ENCODE measurements around the gene SKOR1. TPM values are rescaled to one million over a fixed set of nuclear protein-coding genes. Genes with fewer than 3 reads are reported as not detected.

The SKOR1 gene
- total RNA-seq, 1 donor = 0.36 TPM

DNA sequence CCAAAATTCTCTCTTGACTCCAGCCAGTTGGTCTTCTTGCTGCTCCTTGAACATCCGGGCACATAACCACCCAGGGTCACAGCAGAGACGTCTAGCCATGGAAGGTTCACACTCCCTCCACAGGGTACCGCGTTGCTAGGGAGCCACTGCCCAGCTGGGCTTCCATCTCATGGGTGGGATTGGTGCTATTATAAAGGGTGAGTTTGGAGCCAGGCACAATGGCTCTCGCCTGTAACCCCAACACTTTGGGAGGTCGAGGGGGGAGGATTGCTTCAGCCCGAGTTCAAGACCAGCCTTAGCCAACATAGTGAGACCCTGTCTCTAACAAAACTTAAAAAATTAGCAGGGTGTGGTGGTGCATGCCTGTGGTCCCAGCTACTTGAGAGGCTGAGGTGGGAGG, 17.5 kb upstream of the SKOR1 start:
- H2AFZ ChIP-seq (ENCODE audit: low read length) = no peak overlapping the region
- DNase-seq (ENCODE audit: insufficient read length, low spot score, missing footprints) = no peak
- peaks cover 5% of the 10 kb centered on the region for H3K27me3 ChIP-seq (ENCODE audit: insufficient read depth, low read length)
- no peaks in the 10 kb centered on the region for H3K36me3 ChIP-seq (ENCODE audit: insufficient read depth, low read length)
- no peaks in the 10 kb centered on the region for H3K4me1 ChIP-seq (ENCODE audit: insufficient read depth, low read length)
- no peak overlapping the region for H3K4me2 ChIP-seq (ENCODE audit: insufficient read depth, low read length)
- H3K4me3 ChIP-seq (ENCODE audit: insufficient read depth, low read length) = no peak overlapping the region
- TF ChIP-seq, protein P1, sequence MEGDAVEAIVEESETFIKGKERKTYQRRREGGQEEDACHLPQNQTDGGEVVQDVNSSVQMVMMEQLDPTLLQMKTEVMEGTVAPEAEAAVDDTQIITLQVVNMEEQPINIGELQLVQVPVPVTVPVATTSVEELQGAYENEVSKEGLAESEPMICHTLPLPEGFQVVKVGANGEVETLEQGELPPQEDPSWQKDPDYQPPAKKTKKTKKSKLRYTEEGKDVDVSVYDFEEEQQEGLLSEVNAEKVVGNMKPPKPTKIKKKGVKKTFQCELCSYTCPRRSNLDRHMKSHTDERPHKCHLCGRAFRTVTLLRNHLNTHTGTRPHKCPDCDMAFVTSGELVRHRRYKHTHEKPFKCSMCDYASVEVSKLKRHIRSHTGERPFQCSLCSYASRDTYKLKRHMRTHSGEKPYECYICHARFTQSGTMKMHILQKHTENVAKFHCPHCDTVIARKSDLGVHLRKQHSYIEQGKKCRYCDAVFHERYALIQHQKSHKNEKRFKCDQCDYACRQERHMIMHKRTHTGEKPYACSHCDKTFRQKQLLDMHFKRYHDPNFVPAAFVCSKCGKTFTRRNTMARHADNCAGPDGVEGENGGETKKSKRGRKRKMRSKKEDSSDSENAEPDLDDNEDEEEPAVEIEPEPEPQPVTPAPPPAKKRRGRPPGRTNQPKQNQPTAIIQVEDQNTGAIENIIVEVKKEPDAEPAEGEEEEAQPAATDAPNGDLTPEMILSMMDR (IDR thresholded peaks at IDR 0.05; ENCODE audit: extremely low read depth, low read depth, low read length) = no peak
- no peaks in the 10 kb centered on the region for H3K9me3 ChIP-seq (ENCODE audit: low read depth, low read length)
- H3K27ac ChIP-seq (ENCODE audit: low read depth, low read length) = no peak overlapping the region
- no peaks in the 10 kb centered on the region for H3K79me2 ChIP-seq (ENCODE audit: insufficient read depth, low read length)
- no peaks in the 10 kb centered on the region for H4K20me1 ChIP-seq (ENCODE audit: insufficient read depth, low read length)

DNA sequence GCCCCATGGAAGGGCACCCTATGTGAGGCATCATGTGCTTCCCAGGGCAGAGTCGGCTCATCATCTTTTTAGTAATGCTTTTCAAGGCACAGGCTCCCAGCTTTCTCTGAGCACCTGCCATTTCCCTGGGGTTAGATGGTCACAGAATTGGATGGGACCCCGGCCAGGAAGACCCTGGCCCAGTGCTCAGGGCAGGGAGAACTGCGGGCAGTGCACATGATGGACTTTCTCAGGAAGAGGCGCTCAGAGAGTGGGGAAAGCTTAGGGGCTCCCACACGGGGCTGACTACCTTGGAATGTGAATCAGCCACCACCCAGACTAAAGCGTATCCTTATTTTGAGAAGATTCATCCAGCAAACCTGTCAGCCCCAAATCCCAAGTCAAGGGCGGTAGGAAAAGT, 16.5 kb upstream of the SKOR1 start:
- Histone ChIP-seq H2AFZ (ENCODE audit: low read length) (no peak overlapping the region), H3K79me2 (ENCODE audit: insufficient read depth, low read length) (no peaks in the 10 kb centered on the region), H3K27me3 (ENCODE audit: insufficient read depth, low read length) (peaks cover 5% of the 10 kb centered on the region), H3K27ac (ENCODE audit: low read depth, low read length) (no peak overlapping the region), H3K4me3 (ENCODE audit: insufficient read depth, low read length) (no peak overlapping the region), H3K36me3 (ENCODE audit: insufficient read depth, low read length) (no peaks in the 10 kb centered on the region), H3K4me2 (ENCODE audit: insufficient read depth, low read length) (no peak overlapping the region), H3K4me1 (ENCODE audit: insufficient read depth, low read length) (no peaks in the 10 kb centered on the region), H4K20me1 (ENCODE audit: insufficient read depth, low read length) (no peaks in the 10 kb centered on the region), H3K9me3 (ENCODE audit: low read depth, low read length) (no peaks in the 10 kb centered on the region)
- DNase-seq (ENCODE audit: insufficient read length, low spot score, missing footprints) = no peak
- TF ChIP-seq, protein P1 (IDR thresholded peaks at IDR 0.05; ENCODE audit: extremely low read depth, low read depth, low read length) = no peak

DNA sequence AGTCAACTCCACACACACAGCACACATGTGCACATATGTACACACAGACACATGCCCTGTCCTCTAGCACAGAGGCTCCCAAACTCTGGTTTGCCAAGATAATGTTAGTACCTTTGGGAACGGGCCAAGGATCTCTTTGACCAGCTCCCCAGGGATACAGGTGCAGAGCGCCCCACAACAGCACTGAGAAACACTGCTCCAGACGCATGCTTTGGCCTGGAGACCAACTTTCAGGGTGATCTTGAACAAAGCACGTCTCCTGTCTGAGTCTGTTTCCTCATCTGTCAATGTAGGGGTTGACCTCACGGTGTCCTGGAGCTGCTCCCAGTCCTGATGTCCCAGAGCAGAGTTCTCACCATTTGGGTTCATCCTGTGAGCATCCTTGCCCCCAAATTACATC, 15.9 kb upstream of the SKOR1 start:
- H3K4me1 ChIP-seq (ENCODE audit: insufficient read depth, low read length) = no peaks in the 10 kb centered on the region
- H3K4me2 ChIP-seq (ENCODE audit: insufficient read depth, low read length) = no peak overlapping the region
- TF ChIP-seq, protein P1 (IDR thresholded peaks at IDR 0.05; ENCODE audit: extremely low read depth, low read depth, low read length) = no peak
- peaks cover 5% of the 10 kb centered on the region for H3K27me3 ChIP-seq (ENCODE audit: insufficient read depth, low read length)
- H2AFZ ChIP-seq (ENCODE audit: low read length) = no peak overlapping the region
- no peaks in the 10 kb centered on the region for H3K9me3 ChIP-seq (ENCODE audit: low read depth, low read length)
- H3K79me2 ChIP-seq (ENCODE audit: insufficient read depth, low read length) = no peaks in the 10 kb centered on the region
- no peak overlapping the region for H3K27ac ChIP-seq (ENCODE audit: low read depth, low read length)
- H3K4me3 ChIP-seq (ENCODE audit: insufficient read depth, low read length) = no peak overlapping the region
- H4K20me1 ChIP-seq (ENCODE audit: insufficient read depth, low read length) = no peaks in the 10 kb centered on the region
- DNase-seq (ENCODE audit: insufficient read length, low spot score, missing footprints) = no peak
- no peaks in the 10 kb centered on the region for H3K36me3 ChIP-seq (ENCODE audit: insufficient read depth, low read length)

DNA sequence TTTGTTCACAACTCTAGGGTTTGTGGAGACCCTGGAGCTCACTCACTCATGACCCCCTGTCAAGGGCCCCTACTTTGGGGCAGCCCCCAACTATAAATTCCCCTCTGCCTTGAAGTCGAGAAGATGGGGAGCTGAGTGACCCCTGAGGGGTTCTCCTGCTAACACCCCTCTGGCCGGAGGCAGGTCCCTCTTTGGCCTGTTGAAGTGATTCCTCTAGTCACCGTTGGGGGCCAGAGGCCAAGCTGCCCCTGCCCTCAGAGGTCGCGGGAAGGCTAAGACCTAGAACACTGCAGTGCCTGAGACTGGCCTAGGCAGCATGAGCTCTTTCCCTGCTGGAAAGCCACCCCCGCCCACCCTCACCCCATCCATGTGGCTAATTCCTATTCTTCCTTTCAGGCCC, 15.4 kb upstream of the SKOR1 start:
- TF ChIP-seq, protein P1 (IDR thresholded peaks at IDR 0.05; ENCODE audit: extremely low read depth, low read depth, low read length) = no peak
- no peak overlapping the region for H2AFZ ChIP-seq (ENCODE audit: low read length)
- DNase-seq (ENCODE audit: insufficient read length, low spot score, missing footprints) = no peak
- no peaks in the 10 kb centered on the region for H3K79me2 ChIP-seq (ENCODE audit: insufficient read depth, low read length)
- H3K27ac ChIP-seq (ENCODE audit: low read depth, low read length) = no peak overlapping the region
- no peak overlapping the region for H3K4me3 ChIP-seq (ENCODE audit: insufficient read depth, low read length)
- no peaks in the 10 kb centered on the region for H3K36me3 ChIP-seq (ENCODE audit: insufficient read depth, low read length)
- H3K4me2 ChIP-seq (ENCODE audit: insufficient read depth, low read length) = no peak overlapping the region
- peaks cover 5% of the 10 kb centered on the region for H3K27me3 ChIP-seq (ENCODE audit: insufficient read depth, low read length)
- no peaks in the 10 kb centered on the region for H4K20me1 ChIP-seq (ENCODE audit: insufficient read depth, low read length)
- H3K4me1 ChIP-seq (ENCODE audit: insufficient read depth, low read length) = no peaks in the 10 kb centered on the region
- no peaks in the 10 kb centered on the region for H3K9me3 ChIP-seq (ENCODE audit: low read depth, low read length)
